ENCODE data around the gene DDR2.

DNA sequence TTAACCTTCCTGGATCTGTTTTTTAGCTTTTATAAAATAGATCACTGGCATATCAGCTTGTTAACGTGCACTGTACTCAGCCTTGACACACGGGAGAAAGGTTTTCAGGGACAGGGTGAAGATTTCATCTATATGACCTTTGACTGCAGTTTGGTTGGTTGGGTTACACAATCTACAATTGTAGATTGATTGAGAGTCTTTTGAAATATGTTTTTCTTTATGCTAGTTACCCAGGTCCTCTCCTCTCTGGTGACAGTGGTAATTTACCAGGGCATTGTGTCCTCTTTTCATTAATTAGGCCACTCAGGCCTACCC is 48.8 kb downstream of the DDR2 start:
- TF ChIP-seq, protein P1, sequence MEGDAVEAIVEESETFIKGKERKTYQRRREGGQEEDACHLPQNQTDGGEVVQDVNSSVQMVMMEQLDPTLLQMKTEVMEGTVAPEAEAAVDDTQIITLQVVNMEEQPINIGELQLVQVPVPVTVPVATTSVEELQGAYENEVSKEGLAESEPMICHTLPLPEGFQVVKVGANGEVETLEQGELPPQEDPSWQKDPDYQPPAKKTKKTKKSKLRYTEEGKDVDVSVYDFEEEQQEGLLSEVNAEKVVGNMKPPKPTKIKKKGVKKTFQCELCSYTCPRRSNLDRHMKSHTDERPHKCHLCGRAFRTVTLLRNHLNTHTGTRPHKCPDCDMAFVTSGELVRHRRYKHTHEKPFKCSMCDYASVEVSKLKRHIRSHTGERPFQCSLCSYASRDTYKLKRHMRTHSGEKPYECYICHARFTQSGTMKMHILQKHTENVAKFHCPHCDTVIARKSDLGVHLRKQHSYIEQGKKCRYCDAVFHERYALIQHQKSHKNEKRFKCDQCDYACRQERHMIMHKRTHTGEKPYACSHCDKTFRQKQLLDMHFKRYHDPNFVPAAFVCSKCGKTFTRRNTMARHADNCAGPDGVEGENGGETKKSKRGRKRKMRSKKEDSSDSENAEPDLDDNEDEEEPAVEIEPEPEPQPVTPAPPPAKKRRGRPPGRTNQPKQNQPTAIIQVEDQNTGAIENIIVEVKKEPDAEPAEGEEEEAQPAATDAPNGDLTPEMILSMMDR (IDR thresholded peaks at IDR 0.05) = no peak
- no peak for TF ChIP-seq POLR2A (IDR thresholded peaks at IDR 0.05)
